BJ (cell line): Measurements from ENCODE around the gene CFDP1. TPM values are rescaled to one million over a fixed set of nuclear protein-coding genes. Genes with fewer than 3 reads are reported as not detected.

Experiments used
- CTCF ChIA-PET: fragments of 350-600 bp; formaldehyde crosslinking; extraction: SDS; loops from one replicate; lab custom pipeline; 2021; ENCODE audit warnings: antibody characterized with exemption, inconsistent platforms; lab: Yijun Ruan, JAX
- POLR2A ChIA-PET: fragments of 300-600 bp; sonication (Branson Sonifier 250); formaldehyde crosslinking; extraction: SDS; loops from one replicate; lab custom pipeline; 2021; ENCODE audit warnings: antibody characterized with exemption; lab: Charles Lee
- DNase-seq: peaks from one replicate; pipeline ENCODE4 v3.0.0-alpha.2; 2011; ENCODE audit warnings: low read depth
- H3K27me3 ChIP-seq: 2 replicates; pipeline ENCODE4 v1.6.0; 2011; ENCODE audit warnings: low read length; ENCODE audit not compliant: control insufficient read depth, insufficient read depth
- H3K36me3 ChIP-seq: 2 replicates; pipeline ENCODE4 v1.5.1; 2011; ENCODE audit warnings: low read length; ENCODE audit not compliant: control insufficient read depth, insufficient read depth
- H3K4me3 ChIP-seq: 2 replicates; pipeline ENCODE4 v1.5.1; 2011; ENCODE audit warnings: low read depth, mild to moderate bottlenecking, control low read depth, low read length
- polyA plus RNA-seq: library from polyadenylated mRNA; depleted of rRNA; stranded (reverse); fragments of >200 nt; gene quantifications from 2 replicates; pipeline ENCODE4 v1.2.3, GENCODE V29; 2011
- TF ChIP-seq, protein P1 (sequence below): IDR thresholded peaks from 2 replicates; pipeline ENCODE4 v1.5.1; 2011; ENCODE audit warnings: low read depth, mild to moderate bottlenecking, control low read depth, inconsistent platforms, low read length, moderate library complexity; ENCODE audit not compliant: insufficient read depth

Gene CFDP1
- polyA plus RNA-seq, 1 experiment = 10.9 TPM

DNA sequence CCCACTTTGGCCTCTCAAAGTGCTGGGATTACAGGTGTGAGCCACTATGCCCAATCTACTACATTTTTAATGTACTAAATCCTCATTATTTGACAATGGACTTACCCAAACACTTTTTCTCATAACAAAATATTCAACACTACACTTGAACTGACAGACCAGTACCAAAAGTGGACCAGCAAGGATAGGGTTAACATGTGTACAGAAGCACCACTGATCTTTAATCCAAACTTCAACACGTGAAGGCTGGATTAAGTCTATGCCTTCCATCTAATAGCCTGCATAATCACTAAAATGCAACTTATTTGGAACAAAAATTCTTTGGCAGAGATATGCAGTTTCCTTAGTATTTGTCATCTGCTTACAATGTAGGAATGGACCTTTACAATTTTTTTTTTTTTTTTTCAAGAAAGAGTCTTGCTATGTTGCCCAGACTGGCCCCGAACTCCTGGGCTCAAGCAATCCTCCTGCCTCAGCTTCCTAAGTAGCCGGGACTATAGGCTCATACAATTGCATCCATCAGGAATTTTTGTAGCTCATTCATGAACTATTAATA lies 121.8 kb downstream of the CFDP1 start:
- Histone ChIP-seq H3K4me3 (no peak overlapping the region), H3K27me3 (no peaks in the 10 kb centered on the region), H3K36me3 (no peaks in the 10 kb centered on the region)
- ChIA-PET CTCF (interaction anchor here (1.1 to 2.2 kb wide), 3 partner anchors 8 to 78 kb away, joined by 3 to 12 read pairs (median 3); no protein-coding TSS in a partner anchor), POLR2A (interaction anchor here (0.6 kb wide), 1 partner anchor 428 kb away, joined by 3 read pairs; no protein-coding TSS in a partner anchor)
- TF ChIP-seq, protein P1, sequence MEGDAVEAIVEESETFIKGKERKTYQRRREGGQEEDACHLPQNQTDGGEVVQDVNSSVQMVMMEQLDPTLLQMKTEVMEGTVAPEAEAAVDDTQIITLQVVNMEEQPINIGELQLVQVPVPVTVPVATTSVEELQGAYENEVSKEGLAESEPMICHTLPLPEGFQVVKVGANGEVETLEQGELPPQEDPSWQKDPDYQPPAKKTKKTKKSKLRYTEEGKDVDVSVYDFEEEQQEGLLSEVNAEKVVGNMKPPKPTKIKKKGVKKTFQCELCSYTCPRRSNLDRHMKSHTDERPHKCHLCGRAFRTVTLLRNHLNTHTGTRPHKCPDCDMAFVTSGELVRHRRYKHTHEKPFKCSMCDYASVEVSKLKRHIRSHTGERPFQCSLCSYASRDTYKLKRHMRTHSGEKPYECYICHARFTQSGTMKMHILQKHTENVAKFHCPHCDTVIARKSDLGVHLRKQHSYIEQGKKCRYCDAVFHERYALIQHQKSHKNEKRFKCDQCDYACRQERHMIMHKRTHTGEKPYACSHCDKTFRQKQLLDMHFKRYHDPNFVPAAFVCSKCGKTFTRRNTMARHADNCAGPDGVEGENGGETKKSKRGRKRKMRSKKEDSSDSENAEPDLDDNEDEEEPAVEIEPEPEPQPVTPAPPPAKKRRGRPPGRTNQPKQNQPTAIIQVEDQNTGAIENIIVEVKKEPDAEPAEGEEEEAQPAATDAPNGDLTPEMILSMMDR = no peak
- DNase-seq = no peak

DNA sequence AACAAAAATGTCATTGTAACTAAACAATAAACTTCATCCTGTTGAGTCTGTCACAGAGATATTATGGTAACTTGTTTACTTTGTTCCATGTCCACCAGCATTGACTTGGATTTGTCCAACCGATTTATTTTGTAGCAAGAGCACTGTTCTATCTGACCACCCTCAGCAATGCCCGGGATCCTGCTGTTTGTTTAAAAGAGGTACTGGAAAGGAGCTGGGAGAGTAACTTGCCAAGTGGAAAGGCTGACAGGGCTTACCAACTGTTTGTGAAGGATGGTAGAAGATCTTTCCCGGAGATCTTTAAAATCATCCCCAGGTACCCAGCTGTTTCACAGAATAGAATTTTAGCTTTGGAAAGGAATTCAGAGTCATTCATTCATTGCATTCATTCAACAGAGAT lies 122.8 kb downstream of the CFDP1 start:
- ChIA-PET CTCF (interaction anchor here (1.1 to 1.6 kb wide), 2 partner anchors 9 to 10 kb away, joined by 3 read pairs; no protein-coding TSS in a partner anchor), POLR2A (interaction anchor here (0.6 kb wide), 1 partner anchor 9 kb away, joined by 3 read pairs; no protein-coding TSS in a partner anchor)
- DNase-seq = no peak
- Histone ChIP-seq H3K27me3 (no peaks in the 10 kb centered on the region), H3K4me3 (no peak overlapping the region), H3K36me3 (no peaks in the 10 kb centered on the region)
- TF ChIP-seq, protein P1 = no peak

DNA sequence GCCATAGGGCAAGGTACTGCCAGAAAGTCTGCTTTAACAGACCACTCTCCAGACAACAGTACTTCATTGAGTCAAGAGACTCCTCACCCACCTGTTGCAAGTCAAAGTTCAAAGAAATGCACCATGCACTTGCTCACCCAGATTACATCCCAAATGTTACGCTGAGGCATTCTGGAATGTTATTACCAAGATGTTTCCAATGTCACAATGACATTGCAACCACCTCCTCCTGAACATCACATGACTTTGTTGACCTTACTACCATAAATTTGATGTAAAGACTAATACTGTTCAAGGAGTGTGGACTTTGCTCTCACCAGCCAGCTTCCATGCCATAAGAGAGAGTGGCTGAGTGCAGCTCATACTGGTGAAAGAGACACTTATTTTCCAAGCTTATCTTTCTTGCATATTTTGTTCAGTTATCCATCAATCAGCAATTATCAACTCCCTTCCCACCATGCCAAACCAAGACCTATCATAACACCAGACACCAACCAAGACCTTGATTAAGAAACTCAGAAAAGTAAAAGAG lies 123.3 kb downstream of the CFDP1 start:
- POLR2A ChIA-PET = interaction anchor here (0.6 kb wide), 1 partner anchor 57 kb away, joined by 3 read pairs; no protein-coding TSS in a partner anchor
- Histone ChIP-seq H3K27me3 (no peaks in the 10 kb centered on the region), H3K4me3 (no peak overlapping the region), H3K36me3 (no peaks in the 10 kb centered on the region)
- DNase-seq = no peak
- CTCF ChIA-PET = no interaction called here
- TF ChIP-seq, protein P1 = no peak

DNA sequence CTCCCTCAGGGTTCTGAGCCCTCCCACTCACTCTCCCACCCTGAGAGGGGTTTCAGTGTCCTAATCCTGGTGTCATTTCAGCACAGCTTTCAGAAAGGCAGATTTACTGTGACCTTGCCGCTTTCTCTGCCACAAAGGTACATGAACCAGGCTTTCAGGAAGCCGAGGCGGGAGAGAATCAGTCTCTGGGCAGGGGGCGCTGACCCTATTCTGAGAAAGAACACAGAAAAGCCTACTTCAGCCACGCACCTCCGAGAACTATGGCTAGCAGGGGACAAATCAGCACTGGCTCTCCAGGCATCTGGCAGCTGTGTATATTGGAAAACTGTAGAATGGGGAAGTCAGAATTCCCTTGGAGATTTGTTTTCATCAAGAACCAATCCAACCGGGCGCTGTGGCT lies 124.1 kb downstream of the CFDP1 start:
- no peaks in the 10 kb centered on the region for H3K27me3 ChIP-seq
- ChIA-PET CTCF (no interaction called here), POLR2A (no interaction called here)
- H3K4me3 ChIP-seq = no peak overlapping the region
- H3K36me3 ChIP-seq = no peaks in the 10 kb centered on the region; the same call in 1 of the 2 replicates
- TF ChIP-seq, protein P1 = no peak
- no peak for DNase-seq

DNA sequence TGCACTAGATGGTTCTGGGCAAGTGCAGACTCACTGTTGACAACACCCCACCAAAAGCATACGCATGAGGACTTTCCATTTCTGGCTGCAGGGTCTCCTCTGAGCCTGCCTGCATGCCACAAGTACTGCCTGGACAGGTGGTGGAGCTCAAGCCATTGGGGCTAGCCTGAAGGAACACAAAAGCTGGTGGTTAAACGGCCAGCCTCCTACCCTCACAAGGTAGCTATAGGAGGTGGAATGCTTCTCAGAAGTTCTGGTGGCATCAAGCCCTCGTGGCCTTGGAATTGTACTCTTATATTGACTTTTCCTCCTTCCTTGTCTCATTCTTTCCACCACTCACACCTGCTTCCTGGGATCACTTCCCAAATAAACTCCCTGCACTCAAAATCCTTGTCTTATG lies 125.3 kb downstream of the CFDP1 start:
- TF ChIP-seq, protein P1 = no peak
- DNase-seq = no peak
- Histone ChIP-seq H3K36me3 (peaks cover 3% of the 10 kb centered on the region), H3K4me3 (no peak overlapping the region), H3K27me3 (no peaks in the 10 kb centered on the region)
- POLR2A ChIA-PET = no interaction called here
- CTCF ChIA-PET = interaction anchor here (0.6 kb wide), 1 partner anchor 13 kb away, joined by 3 read pairs; no protein-coding TSS in a partner anchor
